GM18517 (cell line): ENCODE results near the gene EFCAB9.

Source experiments
- ATAC-seq: cut with Tn5 transposase; IDR thresholded peaks from one replicate; pipeline ENCODE4 v1.9.1; 2021; ENCODE audit warnings: mild to moderate bottlenecking, moderate library complexity; ENCODE audit not compliant: unreplicated experiment

EFCAB9 gene

GRCh38 chr5:172235827-172236736 lies 42.1 kb downstream of the EFCAB9 start:
- no peak for ATAC-seq

- no peak for ATAC-seq
Measured at GRCh38 chr5:172238334-172238733, 44.4 kb downstream of the EFCAB9 start.

- no peak for ATAC-seq
Measured at GRCh38 chr5:172243302-172243701, 49.3 kb downstream of the EFCAB9 start.

- ATAC-seq: no peak
Measured at GRCh38 chr5:172245046-172245445, 51.1 kb downstream of the EFCAB9 start.

- no peak for ATAC-seq
Measured at GRCh38 chr5:172245703-172246125, 51.7 kb downstream of the EFCAB9 start.

- ATAC-seq: no peak
Measured at GRCh38 chr5:172248637-172249036, 54.7 kb downstream of the EFCAB9 start.

- no peak for ATAC-seq
Measured at GRCh38 chr5:172251419-172251818, 57.4 kb downstream of the EFCAB9 start.

GRCh38 chr5:172252501-172252900 lies 58.5 kb downstream of the EFCAB9 start:
- ATAC-seq: no peak
